Measurements from ENCODE around the gene MYO10. TPM values are rescaled to one million over a fixed set of nuclear protein-coding genes. Genes with fewer than 3 reads are reported as not detected.
A peak's percentile ranks its signal among the peaks of the same experiment; 100 is the strongest.

Gene MYO10
- total and polyA plus RNA-seq, 2 experiments from 2014 or later, result 119 to 276 TPM

DNA sequence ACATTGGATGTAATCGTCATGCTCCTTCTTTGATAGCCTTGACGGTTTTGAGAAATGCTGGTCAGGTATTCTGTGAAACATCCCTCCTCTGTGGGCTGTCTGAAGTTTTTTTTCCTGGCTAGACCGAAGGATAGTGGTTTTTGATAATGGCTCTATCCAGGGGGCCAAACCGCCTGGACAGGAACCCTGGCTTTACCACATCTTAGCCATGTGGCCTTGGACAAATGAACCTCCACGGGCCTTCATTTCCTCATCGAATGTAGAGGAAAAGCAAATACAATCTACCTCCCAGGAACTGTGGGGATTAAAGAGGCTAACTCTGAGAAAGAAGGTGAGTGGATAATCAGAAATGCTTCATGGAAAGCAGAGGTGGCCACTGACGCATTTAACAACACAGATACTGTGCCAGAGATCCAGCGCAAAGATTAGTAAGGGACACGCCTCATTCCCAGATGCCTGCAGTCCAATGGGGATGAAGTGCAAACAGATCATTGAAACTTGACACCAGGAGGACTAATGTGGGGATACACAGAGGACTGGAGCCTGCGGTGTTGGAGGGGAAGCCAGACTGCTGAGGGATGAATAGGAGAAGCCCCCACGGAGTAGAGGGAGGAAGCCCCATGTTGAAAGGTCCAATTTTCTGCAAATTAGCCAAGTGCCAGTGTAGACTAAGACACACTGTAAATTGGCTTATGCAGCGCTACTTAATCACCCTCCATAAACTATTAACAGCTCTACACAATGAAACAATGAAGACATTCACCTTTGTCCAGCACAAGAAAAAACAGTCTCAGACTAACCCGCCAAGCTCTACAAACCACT lies 41.6 kb downstream of the MYO10 start:
- H3K9me2 ChIP-seq (ENCODE audit: insufficient read depth), result no peaks in the 10 kb centered on the region
- Mint-ChIP-seq H3K27ac (peak overlapping the region; percentile 40), H3K36me3 (ENCODE audit: low read depth) (no peaks in the 10 kb centered on the region), H3K27me3 (ENCODE audit: insufficient read depth, low read depth, poor library complexity) (peaks cover 26% of the 10 kb centered on the region), H3K9me3 (no peaks in the 10 kb centered on the region), H3K4me1 (peaks cover 71% of the 10 kb centered on the region), H3K4me3 (no peak overlapping the region)
- peak; percentile 66 for ATAC-seq
- peaks cover 92% of the 10 kb centered on the region for H3K79me2 ChIP-seq (replicated peaks; ENCODE audit: insufficient read depth)
- no peaks in the 10 kb centered on the region for H3K27me3 ChIP-seq (ENCODE audit: insufficient read depth)
- H4K20me1 ChIP-seq (replicated peaks; ENCODE audit: insufficient read depth), result peaks cover 6% of the 10 kb centered on the region; the same call in 1 of the 2 replicates
- no peak overlapping the region for H2AFZ ChIP-seq
- H3K4me1 ChIP-seq (ENCODE audit: insufficient read depth), result peaks cover 60% of the 10 kb centered on the region
- peak; percentile 42 for DNase-seq (ENCODE audit: low spot score)
- no peaks in the 10 kb centered on the region for H3K36me3 ChIP-seq (ENCODE audit: insufficient read depth)
- no peaks in the 10 kb centered on the region for H3F3A ChIP-seq (replicated peaks; ENCODE audit: low read depth)
- H3K4me3 ChIP-seq, result no peak overlapping the region
- H3K27ac ChIP-seq (ENCODE audit: low read depth), result peak overlapping the region; percentile 62; the same call in 1 of the 2 replicates
- H3K4me2 ChIP-seq, result peak overlapping the region; percentile 62
- TF ChIP-seq CTCF (conservative IDR thresholded peaks at IDR 0.05; ENCODE audit: low read depth in 2 of 2) (no peak), POLR2AphosphoS5 (IDR thresholded peaks at IDR 0.05; ENCODE audit: low read depth) (no peak), ZNF114 (CRISPR knock-in tag; IDR thresholded peaks at IDR 0.05) (no peak), JUNB (IDR thresholded peaks at IDR 0.05; ENCODE audit: unreplicated experiment) (no peak), EZH2 (IDR thresholded peaks at IDR 0.05; ENCODE audit: low read depth, unreplicated experiment) (no peak), STAT1 (IDR thresholded peaks at IDR 0.05; ENCODE audit: unreplicated experiment) (no peak), NANOG (IDR thresholded peaks at IDR 0.05; ENCODE audit: borderline replicate concordance) (no peak), CREB1 (CRISPR knock-in tag; IDR thresholded peaks at IDR 0.05; ENCODE audit: low read depth) (no peak), ZNF331 (CRISPR knock-in tag; IDR thresholded peaks at IDR 0.05; ENCODE audit: low read depth) (no peak), REST (IDR thresholded peaks at IDR 0.05; ENCODE audit: unreplicated experiment) (no peak), EZH2phosphoT487 (IDR thresholded peaks at IDR 0.05; ENCODE audit: unreplicated experiment) (no peak)
- TF ChIP-seq, protein P1, sequence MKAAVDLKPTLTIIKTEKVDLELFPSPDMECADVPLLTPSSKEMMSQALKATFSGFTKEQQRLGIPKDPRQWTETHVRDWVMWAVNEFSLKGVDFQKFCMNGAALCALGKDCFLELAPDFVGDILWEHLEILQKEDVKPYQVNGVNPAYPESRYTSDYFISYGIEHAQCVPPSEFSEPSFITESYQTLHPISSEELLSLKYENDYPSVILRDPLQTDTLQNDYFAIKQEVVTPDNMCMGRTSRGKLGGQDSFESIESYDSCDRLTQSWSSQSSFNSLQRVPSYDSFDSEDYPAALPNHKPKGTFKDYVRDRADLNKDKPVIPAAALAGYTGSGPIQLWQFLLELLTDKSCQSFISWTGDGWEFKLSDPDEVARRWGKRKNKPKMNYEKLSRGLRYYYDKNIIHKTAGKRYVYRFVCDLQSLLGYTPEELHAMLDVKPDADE (IDR thresholded peaks at IDR 0.05), result no peak
- TF ChIP-seq, protein P2, sequence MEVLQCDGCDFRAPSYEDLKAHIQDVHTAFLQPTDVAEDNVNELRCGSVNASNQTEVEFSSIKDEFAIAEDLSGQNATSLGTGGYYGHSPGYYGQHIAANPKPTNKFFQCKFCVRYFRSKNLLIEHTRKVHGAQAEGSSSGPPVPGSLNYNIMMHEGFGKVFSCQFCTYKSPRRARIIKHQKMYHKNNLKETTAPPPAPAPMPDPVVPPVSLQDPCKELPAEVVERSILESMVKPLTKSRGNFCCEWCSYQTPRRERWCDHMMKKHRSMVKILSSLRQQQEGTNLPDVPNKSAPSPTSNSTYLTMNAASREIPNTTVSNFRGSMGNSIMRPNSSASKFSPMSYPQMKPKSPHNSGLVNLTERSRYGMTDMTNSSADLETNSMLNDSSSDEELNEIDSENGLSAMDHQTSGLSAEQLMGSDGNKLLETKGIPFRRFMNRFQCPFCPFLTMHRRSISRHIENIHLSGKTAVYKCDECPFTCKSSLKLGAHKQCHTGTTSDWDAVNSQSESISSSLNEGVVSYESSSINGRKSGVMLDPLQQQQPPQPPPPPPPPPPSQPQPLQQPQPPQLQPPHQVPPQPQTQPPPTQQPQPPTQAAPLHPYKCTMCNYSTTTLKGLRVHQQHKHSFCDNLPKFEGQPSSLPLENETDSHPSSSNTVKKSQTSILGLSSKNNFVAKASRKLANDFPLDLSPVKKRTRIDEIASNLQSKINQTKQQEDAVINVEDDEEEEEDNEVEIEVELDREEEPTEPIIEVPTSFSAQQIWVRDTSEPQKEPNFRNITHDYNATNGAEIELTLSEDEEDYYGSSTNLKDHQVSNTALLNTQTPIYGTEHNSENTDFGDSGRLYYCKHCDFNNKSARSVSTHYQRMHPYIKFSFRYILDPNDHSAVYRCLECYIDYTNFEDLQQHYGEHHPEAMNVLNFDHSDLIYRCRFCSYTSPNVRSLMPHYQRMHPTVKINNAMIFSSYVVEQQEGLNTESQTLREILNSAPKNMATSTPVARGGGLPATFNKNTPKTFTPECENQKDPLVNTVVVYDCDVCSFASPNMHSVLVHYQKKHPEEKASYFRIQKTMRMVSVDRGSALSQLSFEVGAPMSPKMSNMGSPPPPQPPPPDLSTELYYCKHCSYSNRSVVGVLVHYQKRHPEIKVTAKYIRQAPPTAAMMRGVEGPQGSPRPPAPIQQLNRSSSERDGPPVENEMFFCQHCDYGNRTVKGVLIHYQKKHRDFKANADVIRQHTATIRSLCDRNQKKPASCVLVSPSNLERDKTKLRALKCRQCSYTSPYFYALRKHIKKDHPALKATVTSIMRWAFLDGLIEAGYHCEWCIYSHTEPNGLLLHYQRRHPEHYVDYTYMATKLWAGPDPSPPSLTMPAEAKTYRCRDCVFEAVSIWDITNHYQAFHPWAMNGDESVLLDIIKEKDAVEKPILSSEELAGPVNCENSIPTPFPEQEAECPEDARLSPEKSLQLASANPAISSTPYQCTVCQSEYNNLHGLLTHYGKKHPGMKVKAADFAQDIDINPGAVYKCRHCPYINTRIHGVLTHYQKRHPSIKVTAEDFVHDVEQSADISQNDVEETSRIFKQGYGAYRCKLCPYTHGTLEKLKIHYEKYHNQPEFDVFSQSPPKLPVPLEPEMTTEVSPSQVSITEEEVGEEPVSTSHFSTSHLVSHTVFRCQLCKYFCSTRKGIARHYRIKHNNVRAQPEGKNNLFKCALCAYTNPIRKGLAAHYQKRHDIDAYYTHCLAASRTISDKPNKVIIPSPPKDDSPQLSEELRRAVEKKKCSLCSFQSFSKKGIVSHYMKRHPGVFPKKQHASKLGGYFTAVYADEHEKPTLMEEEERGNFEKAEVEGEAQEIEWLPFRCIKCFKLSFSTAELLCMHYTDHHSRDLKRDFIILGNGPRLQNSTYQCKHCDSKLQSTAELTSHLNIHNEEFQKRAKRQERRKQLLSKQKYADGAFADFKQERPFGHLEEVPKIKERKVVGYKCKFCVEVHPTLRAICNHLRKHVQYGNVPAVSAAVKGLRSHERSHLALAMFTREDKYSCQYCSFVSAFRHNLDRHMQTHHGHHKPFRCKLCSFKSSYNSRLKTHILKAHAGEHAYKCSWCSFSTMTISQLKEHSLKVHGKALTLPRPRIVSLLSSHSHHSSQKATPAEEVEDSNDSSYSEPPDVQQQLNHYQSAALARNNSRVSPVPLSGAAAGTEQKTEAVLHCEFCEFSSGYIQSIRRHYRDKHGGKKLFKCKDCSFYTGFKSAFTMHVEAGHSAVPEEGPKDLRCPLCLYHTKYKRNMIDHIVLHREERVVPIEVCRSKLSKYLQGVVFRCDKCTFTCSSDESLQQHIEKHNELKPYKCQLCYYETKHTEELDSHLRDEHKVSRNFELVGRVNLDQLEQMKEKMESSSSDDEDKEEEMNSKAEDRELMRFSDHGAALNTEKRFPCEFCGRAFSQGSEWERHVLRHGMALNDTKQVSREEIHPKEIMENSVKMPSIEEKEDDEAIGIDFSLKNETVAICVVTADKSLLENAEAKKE (CRISPR knock-in tag; IDR thresholded peaks at IDR 0.05), result no peak

Measured in GM23338 (cell line).